ENCODE measurements around the gene ALKBH7.
"Not testable (repeated sequence)": the region's sequence is repeated elsewhere in the genome, so short reads cannot be mapped to it uniquely, and the experiment has no call there.

ALKBH7 gene, protein sequence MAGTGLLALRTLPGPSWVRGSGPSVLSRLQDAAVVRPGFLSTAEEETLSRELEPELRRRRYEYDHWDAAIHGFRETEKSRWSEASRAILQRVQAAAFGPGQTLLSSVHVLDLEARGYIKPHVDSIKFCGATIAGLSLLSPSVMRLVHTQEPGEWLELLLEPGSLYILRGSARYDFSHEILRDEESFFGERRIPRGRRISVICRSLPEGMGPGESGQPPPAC

DNA sequence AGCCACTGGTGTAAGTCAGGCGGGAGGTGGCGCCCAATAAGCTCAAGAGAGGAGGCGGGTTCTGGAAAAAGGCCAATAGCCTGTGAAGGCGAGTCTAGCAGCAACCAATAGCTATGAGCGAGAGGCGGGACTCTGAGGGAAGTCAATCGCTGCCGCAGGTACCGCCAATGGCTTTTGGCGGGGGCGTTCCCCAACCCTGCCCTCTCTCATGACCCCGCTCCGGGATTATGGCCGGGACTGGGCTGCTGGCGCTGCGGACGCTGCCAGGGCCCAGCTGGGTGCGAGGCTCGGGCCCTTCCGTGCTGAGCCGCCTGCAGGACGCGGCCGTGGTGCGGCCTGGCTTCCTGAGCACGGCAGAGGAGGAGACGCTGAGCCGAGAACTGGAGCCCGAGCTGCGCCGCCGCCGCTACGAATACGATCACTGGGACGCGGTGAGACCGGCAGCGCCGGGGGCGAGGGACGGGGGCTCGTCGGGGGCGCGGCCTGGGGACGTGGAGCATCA, at the start of gene ALKBH7:
TSS of gene ALKBH7 (plus strand) at position 201 of the 502 bp plus-strand sequence. CDS start at position 228, 27 bp downstream.
- DNase-seq: peak; percentile 99

DNA sequence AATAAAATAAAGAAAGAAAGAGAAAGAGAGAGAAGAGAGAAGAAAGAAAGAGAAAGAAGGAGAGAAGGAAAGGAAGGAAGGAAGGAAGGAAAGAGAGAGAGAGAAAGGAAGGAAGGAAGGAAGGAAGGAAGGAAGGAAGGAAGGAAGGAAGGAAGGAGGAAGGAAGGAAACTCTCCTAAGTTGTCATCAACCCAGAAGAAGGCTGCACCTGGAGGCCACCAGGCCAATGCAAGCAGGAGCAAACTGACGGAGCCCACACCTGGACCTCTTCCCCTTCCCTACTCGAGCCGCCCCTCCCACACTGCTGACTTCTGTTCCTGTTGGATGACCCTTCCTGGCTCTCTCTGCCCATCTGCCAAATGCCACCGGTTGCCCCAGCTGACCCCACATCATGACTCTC, 47.8 kb upstream of the ALKBH7 start:
- DNase-seq: no peak

DNA sequence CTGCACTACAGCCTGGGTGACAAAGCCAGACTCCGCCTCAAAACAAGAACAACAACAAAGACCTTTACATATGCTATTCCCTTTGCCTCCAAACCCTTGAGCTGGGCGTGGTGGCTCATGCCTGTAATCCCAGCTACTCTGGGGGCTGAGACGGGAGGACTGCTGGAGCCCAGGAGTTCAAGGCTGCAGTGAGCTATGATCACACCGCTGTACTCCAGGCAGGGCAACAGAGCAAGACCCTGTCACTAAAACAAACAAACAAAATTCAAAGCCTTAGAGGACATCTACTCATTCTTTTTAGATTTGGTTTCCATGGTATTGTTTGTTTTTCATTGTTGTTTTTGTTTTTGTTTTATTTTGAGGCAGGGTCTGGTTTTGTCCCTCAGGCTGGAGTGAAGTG, 47.0 kb upstream of the ALKBH7 start:
- DNase-seq: no peak

DNA sequence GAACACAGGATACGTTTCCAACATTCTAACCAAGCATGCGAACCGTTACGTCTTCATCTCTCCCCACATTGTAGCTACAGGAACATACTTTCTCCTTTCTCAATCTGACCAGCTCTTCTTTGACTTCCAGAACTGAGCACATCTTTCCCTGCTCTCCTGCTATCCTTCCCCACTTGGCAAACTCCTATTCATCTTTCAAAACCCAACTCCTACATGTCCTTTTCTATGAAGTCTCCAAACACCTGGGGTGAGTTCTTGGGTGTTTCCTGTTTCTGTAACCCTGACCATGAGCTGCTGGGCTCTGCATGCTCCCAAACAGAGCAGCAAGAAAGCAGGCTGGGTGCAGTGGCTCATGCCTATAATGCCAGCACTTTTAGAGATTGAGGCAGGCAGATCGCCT, 45.8 kb upstream of the ALKBH7 start:
- no peak for DNase-seq

DNA sequence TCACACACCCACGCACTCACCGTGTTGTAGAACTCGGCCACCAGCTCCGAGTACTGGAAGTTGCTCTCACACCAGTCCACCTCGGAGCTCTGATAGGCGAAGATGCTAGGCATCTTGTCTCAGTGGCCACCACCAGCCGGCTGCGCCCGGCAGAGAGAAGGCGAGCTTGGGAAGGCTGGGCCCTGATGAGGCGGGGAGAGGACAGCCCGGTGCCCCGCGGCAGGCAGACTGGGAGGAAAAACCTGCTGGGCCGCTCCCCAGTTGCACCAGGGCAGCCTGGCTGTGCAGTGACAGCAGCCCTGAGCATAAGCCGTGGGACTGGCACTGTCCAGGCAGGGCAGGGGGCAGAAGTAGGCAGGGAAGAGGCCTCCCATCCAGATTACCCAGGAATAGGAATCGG, 39.2 kb upstream of the ALKBH7 start, which contains the start of gene ACER1:
TSS of gene ACER1 (minus strand) at position 174 of the 400 bp plus-strand sequence. CDS start at position 113, 61 bp downstream.
- no peak for DNase-seq

DNA sequence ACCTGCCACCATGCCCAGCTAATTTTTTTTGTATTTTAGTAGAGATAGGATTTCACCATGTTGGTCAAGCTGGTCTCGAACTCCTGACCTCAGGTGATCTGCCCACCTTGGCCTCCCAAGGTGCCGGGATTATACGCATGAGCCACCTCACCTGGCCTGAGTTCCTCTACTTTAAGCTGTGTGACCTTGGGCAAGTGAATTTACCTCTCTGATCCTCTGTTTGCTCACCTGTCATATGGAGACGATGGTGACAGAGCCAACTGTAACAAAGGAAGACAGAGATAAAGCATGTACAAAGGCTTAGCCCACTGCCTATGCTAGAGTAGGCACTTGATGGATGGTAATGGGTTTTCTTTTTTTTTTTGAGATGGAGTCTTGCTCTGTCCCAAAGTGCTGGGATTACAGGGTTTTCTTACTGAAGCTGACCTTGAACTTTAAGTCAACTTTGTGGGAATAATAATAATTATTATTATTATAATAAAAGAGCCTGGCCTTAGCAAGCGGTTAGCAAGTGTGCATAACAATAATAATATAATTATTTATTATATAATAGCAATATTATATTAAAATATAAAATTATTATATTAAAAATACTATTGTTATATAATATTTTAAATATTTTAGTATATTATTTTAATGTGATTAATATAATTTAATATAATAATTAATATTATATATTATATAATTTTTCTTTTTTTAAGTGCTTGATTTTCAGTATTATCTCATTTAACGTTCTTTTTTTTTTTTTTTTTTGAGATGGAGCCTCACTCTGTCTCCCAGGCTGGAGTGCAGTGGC, 37.9 kb upstream of the ALKBH7 start:
- DNase-seq: no peak

DNA sequence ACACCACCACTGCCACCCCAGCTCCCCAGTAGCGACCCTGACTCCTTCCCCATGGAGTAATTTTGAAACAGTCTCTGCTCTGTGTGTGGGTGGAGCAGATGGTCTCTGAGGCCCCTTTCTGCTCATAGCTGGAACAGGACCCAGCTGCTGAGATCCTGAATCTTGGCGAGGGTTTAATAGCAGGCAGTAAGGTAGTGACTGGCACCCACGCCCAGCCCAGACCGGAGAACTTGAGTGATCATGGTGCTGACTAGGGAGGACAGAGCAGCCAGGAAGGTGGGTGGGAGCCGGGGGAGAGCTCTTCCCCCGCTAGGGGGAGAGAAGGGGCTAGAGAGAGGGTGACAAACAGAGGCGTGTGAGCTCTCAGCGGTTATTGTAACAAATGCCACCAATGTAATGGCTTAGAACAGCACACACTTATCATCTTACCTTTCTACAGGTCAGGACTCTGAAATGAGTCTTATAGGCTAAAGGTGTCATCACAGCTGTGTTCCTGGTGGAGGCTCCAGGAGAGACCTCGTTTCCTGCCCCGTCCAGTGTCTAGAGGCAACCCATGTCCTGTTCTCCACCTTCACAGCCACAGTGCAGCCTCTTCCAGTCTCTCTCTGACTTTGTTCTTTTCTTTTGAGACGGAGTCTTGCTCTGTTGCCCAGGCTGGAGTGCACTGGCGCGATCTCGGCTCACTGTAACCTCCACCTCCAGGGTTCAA, 31.9 kb upstream of the ALKBH7 start:
- no peak for DNase-seq

DNA sequence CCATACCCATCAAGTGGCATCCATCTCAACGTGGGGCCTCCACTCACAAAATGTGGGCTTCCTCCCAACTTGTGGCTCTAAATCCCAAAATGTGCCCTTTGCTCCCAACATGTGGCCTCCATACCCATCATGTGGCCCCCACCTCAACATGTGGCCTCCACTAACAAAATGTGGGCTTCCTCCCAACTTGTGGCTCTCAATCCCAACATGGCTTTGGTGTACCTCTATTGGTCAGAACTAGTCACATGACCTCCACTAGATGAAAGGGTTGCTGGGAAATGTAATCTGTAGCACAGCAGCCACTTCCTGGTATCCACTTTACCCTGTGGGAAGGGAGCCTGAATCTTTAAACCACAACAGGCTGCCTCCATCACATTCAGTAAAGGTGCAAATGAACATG, 29.1 kb upstream of the ALKBH7 start:
- DNase-seq: no peak

DNA sequence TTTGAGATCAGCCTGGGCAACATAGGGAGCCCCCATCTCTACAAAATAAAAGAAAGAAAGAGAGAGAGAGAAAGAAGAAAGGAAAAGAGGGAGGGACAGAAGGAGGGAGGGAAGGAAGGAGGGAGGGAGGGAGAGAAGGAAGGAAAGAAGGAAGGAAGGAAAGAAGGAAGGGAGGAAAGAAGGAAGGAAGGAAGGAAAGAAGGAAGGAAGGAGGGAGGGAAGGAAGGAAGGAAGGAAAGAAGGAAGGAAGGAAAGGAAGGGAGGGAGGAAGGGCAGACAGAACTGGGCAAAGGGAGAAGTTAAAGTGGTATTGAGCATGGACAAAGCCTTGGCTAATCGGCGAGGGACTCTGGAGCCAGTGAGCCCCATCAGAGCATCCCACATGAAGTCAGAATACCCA, 23.3 kb upstream of the ALKBH7 start:
- not testable (repeated sequence) for DNase-seq

DNA sequence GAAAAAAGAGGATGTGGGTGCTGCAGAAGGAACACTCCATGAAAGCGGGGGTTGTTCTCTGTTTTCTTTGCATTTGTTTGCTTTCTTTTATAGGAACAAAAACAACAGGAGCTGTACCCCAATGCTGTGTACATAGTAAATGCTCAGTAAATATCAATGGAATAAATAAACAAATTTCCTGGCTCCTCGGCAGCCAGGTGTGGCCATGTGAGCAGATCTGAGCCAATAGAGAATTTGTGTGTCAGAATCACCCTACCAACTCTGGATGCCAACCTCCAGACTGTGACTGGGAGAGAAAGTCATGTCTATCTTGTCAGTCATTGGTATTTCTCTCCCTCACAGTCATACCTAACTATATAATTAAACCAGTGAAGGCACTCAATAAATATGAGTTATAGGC, 21.9 kb upstream of the ALKBH7 start:
- no peak for DNase-seq

DNA sequence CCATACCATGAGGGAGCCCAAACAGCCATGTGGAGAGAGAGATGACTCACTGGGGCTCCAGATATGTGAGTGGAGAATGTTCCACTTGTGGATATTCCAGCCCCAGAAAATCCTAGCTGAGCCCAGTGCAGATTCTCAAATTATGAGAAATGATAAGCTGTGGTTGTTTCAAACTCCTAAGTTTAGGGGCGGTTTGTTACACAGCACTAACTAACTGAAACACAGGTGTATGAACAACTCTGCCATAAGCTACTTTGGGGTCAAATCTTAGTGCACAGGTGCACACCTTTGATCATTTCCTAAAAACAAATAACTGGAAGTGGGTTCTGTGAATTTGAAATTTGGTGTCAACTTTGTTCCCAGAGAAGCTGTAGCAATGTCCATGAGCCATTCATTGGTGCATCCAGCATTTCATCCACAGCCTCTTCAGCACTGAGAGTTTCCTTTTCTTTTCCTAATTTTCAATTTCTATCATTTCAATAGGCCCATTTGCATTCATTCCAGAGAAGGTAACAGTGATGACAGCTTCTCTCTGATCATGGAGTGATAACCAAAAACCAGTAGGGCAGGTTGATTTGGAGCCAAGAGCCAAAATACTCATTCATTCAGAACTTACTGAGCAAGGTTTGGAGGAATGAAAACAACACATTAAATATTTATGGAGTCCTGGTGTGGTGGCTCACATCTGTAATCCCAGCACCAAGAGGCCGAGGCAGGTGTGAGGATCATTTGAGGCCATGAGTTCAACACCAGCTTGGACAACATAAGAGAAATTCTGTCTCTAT, 20.0 kb upstream of the ALKBH7 start:
- no peak for DNase-seq

DNA sequence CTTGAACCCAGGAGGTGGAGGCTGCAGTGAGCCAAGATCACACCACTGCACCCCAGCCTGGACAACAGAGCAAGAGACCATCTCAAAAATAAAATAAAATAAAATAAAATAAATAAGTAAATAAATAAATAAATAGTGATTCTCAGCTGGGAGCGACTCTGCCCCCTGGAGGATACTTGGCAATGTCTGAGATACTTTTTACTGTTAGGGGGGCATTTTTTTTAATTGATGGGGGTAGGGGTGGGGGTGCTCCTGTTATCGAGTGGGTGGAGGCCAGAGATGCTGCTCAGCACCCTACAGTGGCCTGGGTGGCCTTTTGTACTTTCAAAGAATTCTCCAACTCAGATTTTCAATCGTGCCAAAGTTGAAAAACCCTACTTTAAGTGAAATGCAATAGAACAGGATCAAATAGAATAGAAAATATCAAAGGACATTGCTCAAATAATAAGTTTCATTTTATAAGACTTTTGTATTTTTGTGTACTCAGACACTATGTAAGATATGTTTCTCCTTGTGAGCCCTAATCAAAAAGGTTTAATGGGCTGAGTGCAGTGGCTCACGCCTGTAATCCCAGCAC, 18.4 kb upstream of the ALKBH7 start:
- DNase-seq: no peak

DNA sequence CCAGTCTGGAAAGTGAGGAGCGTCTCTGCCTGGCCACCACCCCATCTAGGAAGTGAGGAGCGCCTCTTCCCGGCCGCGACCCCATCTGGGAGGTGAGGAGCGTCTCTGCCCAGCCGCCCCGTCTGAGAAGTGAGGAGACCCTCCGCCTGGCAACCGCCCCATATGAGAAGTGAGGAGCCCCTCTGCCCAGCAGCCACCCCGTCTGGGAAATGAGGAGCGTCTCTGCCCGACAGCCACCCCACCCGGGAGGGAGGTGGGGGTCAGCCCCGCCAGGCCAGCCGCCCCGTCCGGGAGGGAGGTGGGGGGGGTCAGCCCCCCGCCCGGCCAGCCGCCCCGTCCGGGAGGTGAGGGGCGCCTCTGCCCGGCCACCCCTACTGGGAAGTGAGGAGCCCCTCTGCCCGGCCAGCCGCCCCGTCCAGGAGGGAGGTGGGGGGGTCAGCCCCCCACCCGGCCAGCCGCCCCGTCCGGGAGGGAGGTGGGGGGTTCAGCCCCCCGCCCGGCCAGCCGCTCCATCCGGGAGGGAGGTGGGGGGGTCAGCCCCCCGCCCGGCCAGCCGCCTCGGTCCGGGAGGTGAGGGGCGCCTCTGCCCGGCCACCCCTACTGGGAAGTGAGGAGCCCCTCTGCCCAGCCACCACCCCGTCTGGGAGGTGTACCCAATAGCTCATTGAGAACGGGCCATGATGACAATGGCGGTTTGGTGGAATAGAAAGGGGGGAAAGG, 17.1 kb upstream of the ALKBH7 start:
- not testable (repeated sequence) for DNase-seq

DNA sequence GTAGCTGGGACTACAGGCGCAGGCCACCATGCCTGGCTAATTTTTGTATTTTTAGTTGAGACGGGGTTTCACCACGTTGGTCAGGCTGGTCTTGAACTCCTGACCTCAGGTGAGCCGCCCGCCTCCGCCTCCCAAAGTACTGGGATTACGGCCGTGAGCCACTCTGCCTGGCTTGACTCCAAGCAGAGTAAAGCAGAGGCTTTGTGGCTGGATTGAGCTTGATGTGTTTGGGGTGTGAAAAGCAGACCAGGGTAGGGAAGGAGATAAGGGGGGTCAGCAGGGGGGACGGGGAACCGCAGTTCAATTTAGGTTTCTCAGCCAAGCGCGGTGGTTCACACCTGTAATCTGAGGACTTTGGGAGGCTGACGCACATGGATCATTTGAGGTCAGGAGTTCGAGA, 15.4 kb upstream of the ALKBH7 start:
- no peak for DNase-seq

DNA sequence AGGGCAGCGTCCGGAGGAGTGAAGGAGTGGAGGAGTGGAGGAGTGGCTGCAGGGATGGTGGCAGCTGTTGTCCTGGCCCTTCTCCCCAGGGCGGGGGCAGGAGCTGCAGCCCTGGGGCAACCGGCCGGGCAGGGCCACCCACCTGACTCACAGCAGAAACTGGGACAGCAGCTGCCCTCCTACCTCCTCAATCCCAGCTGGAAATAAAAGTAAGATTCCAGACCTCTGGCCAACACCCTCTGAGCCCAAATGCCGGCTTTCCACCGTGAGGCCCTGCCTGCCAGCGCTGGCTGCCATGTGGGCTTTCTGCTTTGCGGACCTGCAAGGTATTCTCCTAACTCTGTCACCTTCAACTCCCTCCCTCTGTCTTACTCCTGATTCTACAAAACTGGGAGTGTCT, 14.6 kb upstream of the ALKBH7 start:
- no peak for DNase-seq

DNA sequence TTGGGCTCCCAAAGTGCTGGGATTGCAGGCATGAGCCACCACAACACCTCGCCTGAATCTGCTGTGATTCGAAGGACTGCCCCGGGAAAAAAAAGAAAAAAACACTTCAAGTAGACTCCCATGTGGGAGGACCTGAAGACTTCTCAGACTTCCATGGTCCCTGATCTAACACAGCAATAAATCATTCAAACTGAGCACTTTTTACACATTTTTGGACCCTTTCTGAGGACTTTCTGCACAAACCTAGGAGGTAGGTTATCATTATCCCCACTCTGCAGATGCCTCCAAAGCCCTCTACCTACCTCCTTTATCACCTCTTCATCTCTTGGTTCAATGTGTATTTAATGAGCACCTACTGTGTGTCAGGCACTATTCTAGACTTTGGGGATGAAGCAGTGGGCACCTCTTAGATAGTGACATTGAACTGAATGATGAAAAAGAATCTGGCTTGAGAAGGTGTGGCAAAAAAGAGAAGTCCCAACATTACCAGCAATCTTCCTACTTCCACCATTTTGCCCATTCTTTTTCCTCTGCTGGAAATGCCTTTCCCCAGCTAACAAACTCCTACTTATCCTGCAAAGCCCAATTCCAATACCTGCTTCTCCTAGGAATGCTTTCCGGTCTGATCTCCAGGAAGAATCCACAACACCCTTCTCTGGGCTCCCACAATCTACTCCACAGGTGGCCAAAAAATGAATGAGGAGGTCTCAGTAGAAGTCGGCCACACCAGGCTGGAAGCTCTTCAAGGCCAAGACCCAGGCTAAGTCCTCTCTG, 12.8 kb upstream of the ALKBH7 start:
- no peak for DNase-seq

DNA sequence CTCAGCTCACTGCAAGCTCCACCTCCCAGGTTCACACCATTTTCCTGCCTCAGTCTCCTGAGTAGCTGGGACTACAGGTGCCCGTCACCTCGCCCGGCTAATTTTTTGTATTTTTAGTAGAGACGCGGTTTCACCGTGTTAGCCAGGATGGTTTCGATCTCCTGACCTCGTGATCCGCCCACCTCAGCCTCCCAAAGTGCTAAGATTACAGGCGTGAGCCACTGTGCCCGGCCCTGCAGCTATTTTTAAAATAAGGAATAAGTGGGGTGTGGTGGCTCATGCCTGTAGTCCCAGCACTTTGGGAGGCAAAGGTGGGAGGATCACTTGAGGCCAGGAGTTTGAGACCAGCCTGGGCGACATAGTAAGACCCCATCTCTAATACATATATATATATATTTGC, 12.1 kb upstream of the ALKBH7 start:
- not testable (repeated sequence) for DNase-seq

DNA sequence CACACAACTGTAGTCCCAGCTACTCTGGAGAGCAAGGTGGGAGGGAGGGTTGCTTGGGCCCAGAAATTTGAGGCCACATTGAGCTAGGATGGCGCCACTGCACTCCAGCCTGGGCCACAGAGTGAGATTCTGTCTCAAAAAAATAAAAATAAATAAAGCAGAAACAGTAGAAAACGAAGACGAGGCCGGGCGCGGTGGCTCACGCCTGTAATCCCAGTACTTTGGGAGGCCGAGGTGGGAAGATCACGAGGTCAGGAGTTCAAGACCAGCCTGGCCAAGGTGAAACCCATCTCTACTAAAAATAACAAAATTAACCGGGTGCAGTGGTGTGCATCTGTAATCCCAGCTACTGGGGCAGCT, 11.8 kb upstream of the ALKBH7 start:
- DNase-seq: not testable (repeated sequence)

DNA sequence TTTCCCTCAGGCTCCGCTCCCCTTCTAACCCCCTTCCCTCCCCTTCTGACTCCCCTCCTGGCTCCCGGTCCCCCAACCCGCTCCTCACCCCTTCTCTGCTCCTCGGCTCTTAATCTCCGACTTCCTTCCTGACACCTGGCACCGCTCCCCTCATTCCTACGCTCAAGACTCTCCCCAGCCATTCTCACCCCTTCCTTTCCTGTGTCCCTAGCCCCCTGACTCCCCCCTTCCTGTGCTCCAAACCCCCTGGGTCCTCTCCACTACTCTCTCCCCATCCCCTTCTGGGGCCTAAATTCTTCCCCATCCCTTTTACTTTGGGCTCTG, 10.6 kb upstream of the ALKBH7 start:
- no peak for DNase-seq

DNA sequence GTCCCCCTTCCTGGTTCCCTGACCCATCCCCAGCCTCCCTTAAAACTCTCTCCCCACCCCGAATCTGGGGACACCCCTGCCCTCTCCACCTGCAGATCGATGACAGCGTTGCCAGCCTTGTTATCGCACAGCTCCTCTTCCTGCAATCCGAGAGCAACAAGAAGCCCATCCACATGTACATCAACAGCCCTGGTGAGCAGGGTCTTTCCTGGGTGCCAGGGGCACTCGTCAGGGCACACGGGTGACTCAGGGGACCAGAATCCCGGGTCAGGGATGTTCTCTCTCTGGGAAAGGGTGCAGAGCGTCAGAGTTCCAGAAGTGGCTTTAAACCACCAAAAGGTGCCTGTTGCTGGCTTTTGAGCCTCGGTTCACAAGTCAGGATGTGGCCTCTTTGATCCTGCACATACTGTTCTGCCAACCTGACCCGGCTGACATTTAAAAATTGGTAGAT, 10.2 kb upstream of the ALKBH7 start:
- peak; percentile 60 for DNase-seq

DNA sequence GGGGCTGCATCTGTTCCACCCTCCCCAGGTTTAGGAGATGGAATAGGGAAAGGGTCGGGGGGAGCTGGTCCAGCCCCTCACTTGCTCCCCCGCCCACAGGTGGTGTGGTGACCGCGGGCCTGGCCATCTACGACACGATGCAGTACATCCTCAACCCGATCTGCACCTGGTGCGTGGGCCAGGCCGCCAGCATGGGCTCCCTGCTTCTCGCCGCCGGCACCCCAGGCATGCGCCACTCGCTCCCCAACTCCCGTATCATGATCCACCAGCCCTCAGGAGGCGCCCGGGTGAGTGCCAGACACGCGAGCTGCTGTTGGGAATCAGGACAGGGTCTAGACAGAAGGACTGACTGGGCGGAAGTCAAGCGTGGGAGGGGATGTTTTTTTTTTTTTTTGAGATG, 8.2 kb upstream of the ALKBH7 start:
- DNase-seq: no peak
